ENCODE measurements around the gene SYNPO. TPM values are rescaled to one million over a fixed set of nuclear protein-coding genes. Genes with fewer than 3 reads are reported as not detected.

SYNPO gene
- total RNA-seq, 1 donor from 2014 or later, result 86.6 TPM

DNA sequence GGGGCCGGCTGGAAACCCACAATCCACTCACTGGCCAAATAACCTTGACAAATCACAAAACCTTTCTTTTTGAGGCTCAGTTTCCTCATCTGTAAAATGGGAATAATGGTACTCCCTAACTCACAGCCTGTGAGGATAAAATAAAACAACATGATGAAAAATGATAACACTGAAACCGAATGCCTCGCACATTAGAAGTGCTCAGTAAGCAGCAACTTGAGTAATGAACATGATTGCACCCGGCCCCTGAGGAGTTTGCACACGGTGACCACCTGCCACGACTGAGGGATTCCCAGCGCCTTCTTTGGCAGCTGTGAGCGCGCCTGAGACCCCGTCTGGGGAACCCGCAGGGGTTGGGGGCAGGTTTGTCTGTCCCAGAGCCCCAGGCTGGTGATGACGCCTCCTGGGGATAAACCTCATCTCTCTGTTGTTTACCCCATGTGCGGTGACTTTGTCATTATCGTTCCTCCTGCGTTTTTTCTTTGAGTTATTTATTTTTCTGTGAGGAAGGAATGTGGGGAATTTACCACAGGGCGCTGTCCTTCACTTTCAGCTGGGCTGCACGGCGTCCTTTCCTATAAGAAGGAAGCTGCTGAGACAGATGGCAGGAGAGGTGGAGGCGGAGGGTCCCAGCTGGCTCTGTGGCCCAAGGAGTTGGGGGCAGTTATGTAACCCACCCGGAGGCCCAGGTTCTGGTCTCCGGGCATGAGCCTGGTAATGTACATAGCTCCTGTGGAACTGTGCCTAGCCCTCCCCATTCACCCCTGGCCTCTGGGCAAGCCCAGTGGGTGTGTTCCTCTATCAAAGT is 3.0 kb upstream of the SYNPO start:
- Mint-ChIP-seq H3K36me3 (no peaks in the 10 kb centered on the region), H3K9me3 (no peaks in the 10 kb centered on the region), H3K4me3 (peak overlapping the region; percentile 38), H3K27ac (peak overlapping the region; percentile 95), H3K27me3 (ENCODE audit: low read depth) (no peaks in the 10 kb centered on the region), H3K4me1 (peaks cover 73% of the 10 kb centered on the region)
- DNase-seq (ENCODE audit: low spot score in 2 of 2, unreplicated experiment in 2 of 2), result peak in 1 of 2 experiments; percentile 62
- TF ChIP-seq, protein P1, sequence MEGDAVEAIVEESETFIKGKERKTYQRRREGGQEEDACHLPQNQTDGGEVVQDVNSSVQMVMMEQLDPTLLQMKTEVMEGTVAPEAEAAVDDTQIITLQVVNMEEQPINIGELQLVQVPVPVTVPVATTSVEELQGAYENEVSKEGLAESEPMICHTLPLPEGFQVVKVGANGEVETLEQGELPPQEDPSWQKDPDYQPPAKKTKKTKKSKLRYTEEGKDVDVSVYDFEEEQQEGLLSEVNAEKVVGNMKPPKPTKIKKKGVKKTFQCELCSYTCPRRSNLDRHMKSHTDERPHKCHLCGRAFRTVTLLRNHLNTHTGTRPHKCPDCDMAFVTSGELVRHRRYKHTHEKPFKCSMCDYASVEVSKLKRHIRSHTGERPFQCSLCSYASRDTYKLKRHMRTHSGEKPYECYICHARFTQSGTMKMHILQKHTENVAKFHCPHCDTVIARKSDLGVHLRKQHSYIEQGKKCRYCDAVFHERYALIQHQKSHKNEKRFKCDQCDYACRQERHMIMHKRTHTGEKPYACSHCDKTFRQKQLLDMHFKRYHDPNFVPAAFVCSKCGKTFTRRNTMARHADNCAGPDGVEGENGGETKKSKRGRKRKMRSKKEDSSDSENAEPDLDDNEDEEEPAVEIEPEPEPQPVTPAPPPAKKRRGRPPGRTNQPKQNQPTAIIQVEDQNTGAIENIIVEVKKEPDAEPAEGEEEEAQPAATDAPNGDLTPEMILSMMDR (IDR thresholded peaks at IDR 0.05; ENCODE audit: unreplicated experiment), result no peak

DNA sequence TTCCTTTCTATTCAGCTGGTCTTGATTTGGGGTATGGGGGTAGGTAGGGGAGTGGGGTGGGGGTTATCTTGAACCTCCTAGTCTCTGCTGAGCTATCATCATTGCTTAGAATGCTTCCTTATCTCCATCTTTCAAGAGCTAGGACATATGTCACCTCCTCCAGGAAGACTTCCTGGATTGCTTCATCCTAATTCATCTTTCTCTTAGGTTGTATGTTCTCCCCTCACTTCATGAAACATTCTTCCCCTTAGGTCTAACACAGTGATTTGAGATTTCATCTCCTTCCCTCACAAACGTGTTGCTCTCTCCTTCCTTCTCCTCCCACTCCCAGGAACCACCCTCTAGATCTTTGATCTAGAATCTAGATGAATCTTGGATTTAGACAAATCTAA is 2.4 kb upstream of the SYNPO start:
- Mint-ChIP-seq H3K36me3 (no peaks in the 10 kb centered on the region), H3K4me1 (peaks cover 79% of the 10 kb centered on the region), H3K27ac (peak overlapping the region; percentile 95), H3K27me3 (ENCODE audit: low read depth) (no peaks in the 10 kb centered on the region), H3K9me3 (no peaks in the 10 kb centered on the region), H3K4me3 (no peak overlapping the region)
- no peak for DNase-seq (ENCODE audit: low spot score in 2 of 2, unreplicated experiment in 2 of 2)
- TF ChIP-seq, protein P1 (IDR thresholded peaks at IDR 0.05; ENCODE audit: unreplicated experiment), result no peak

DNA sequence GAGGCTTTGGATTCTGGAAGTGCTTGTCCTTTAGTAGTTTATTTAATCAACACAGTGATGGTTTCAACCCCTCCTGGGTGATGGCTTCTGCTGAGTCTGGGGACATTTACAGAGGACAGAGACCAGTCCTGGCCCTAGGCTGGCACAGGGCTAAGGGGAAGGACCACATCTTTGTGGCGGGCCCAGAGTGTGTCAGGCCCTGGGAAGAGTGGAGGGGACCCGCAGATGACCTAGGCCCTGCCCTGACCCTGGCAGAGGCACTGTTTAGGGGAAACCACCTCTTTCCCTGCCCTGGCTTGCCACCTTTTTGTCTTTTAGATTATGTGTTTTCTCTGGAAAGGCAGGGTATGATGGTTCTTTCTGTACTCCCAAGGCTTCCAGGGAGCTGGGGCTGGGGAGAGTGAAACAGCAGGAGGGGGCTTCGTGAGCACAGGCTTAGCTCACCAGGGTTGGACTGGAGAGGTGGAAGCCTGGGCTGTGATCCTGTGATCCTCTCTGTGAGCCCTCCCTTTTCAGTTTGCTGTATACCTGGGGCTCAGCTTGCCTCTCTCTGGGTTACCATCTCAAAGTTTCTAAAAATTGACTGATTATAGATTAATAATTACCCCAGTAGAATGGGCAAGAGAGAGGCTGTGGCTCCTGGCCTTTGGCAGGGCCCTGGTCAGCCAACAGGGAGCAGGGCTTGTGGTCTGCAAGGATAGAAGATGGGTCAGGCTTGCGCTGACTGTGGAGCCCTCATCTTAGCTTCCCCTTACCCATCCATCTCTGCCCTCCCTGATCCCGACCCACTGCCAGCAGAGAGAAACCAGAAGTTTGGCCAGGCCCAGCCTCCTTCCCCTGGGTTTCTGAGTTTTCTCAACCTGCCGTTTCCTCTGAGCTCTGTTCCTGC is 1.7 kb upstream of the SYNPO start:
- no peaks in the 10 kb centered on the region for H3K36me3 Mint-ChIP-seq
- no peak overlapping the region for H3K4me3 Mint-ChIP-seq
- TF ChIP-seq, protein P1 (IDR thresholded peaks at IDR 0.05; ENCODE audit: unreplicated experiment), result no peak
- no peak for DNase-seq (ENCODE audit: low spot score in 2 of 2, unreplicated experiment in 2 of 2)
- peak overlapping the region; percentile 95 for H3K27ac Mint-ChIP-seq
- H3K27me3 Mint-ChIP-seq (ENCODE audit: low read depth), result no peaks in the 10 kb centered on the region
- H3K4me1 Mint-ChIP-seq, result peaks cover 83% of the 10 kb centered on the region
- H3K9me3 Mint-ChIP-seq, result no peaks in the 10 kb centered on the region

DNA sequence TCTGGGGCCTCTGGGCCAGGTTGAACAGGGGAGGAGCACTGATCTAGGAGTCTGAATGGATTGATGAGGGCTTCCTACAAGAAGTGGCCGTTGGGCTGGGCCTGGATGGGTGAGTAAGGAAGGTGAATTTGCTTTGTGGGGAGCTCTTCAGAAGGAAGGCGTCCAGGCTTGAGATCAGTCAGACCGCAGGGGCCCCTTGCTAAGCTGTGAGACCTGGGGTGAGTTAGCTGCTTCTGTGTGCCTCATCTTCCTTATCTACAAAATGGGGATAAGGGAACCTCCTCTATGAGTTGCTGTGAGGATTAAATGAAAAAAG is 1.1 kb upstream of the SYNPO start:
- no peak overlapping the region for H3K4me3 Mint-ChIP-seq

DNA sequence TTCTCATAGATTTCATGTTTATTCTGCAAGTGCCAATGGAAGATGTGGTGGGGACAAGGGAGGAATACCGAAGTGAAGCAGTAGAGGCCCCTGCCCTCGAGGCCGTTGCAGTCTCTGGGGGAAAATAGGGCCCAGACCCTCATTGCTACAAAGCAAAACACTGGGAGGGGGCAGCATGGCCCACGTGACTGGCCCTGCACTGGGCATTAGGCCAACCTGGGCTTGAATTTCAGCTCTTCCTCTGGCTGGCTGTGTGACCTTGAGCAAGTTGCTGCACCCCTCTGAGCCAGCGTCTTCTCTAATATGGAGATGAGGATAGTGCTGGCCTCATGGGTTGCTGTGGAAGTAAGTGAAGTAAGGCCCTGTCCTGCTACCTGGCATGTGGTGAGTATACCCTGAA is 709 bp upstream of the SYNPO start:
- TF ChIP-seq, protein P1 (IDR thresholded peaks at IDR 0.05; ENCODE audit: unreplicated experiment), result no peak
- Mint-ChIP-seq H3K4me3 (peak overlapping the region; percentile 71), H3K9me3 (no peaks in the 10 kb centered on the region), H3K4me1 (peaks cover 90% of the 10 kb centered on the region), H3K27ac (peak overlapping the region; percentile 95), H3K36me3 (no peaks in the 10 kb centered on the region), H3K27me3 (ENCODE audit: low read depth) (no peaks in the 10 kb centered on the region)
- DNase-seq (ENCODE audit: low spot score in 2 of 2, unreplicated experiment in 2 of 2), result no peak

More for the DNA sequence above, 1.1 kb upstream of the SYNPO start:
- H3K36me3 Mint-ChIP-seq, result no peaks in the 10 kb centered on the region
- peaks cover 87% of the 10 kb centered on the region for H3K4me1 Mint-ChIP-seq
- no peaks in the 10 kb centered on the region for H3K27me3 Mint-ChIP-seq (ENCODE audit: low read depth)
- TF ChIP-seq, protein P1 (IDR thresholded peaks at IDR 0.05; ENCODE audit: unreplicated experiment), result no peak
- no peaks in the 10 kb centered on the region for H3K9me3 Mint-ChIP-seq
- peak overlapping the region; percentile 95 for H3K27ac Mint-ChIP-seq
- DNase-seq (ENCODE audit: low spot score in 2 of 2, unreplicated experiment in 2 of 2), result no peak
